Heart left ventricle (tissue), 13 donors: ENCODE results near the gene PLEKHG4B.

Source experiments
- CTCF ChIP-seq, 12 donors: fragments of 200-600 bp; sonication (generic) in 4 of 12; IDR thresholded peaks; one replicate each; pipeline versions ENCODE4 v1.5.0 to v1.8.0; 2018 to 2022; ENCODE audit warnings: antibody characterized with exemption in 12 of 12, mild to moderate bottlenecking in 5 of 12
- POLR2A ChIP-seq, 2 donors: fragments of 450-650 bp; IDR thresholded peaks; one replicate each; pipeline ENCODE4 v1.6.1; 2017; ENCODE audit warnings: antibody characterized with exemption in 2 of 2, mild to moderate bottlenecking in 2 of 2, moderate library complexity in 2 of 2
- donor health status: ischemic (EF 13 %, LVEDD 7.1; RV severe dilation, severe dysfunction).
- donor health status: DM: no; HTN: yes; CAD: no.
- donor health status: DM: no; HTN: no; CAD: no.
- donor health status: ischemic (EF 25% LVEDD 6.9; RV normal size, moderate dysfunction).
- donor health status: ischemic (EF 25% LVEDD 5.7; RV mildly dilated, moderate dysfunction).
- donor health status: ischemic (EF 35%, LVEDD 5.7; RV mildly dilated, moderate dysfunction).
- donor health status: nonischemic (EF 11% LVEDD 7.7; RV severe dilation, severe dysfunction).
- donor health status: DM: yes; HTN: yes; CAD: no.
- donor health status: PGD.
- donor health status: ischemic (EF 29% LVEDD 5.4; RV normal size, mild dysfunction).
- donor health status: nonischemic (EF 23%, LVEDD 6.1; RV moderate dilation, normal function).

DNA sequence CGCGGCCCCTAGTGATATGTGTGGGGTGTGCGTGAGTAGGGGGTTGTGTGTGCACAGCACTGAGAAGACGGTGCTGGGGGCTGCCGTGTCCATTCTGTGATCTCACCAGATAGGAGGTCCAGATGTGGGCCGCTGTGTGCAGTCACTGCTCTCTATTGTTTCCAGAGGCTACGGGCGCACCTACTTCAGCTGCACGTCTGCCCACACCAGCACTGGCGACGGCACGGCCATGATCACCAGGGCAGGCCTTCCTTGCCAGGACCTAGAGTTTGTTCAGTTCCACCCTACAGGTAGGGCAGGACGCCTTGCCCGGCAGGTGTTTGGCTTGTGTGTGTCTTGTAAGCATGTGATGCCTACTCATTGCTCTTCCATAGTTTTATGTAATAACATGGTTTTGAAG is 138.7 kb downstream of the PLEKHG4B start:
- TF ChIP-seq CTCF (IDR thresholded peaks at IDR 0.05) (no peak), POLR2A (IDR thresholded peaks at IDR 0.05) (no peak)
